Parathyroid adenoma (tissue), 2 donors: ENCODE measurements around the gene CAMKMT.

Experiments
- H2AFZ ChIP-seq: fragments of 300-600 bp; sonication (generic); one replicate; pipeline ENCODE4 v1.7.0; 2017; ENCODE audit warnings: antibody characterized with exemption, mild to moderate bottlenecking
- H3K27ac ChIP-seq: fragments of 300-600 bp; sonication (generic); one replicate; pipeline ENCODE4 v1.7.0; 2017
- H3K27me3 ChIP-seq: fragments of 300-600 bp; sonication (generic); one replicate; pipeline ENCODE4 v1.7.0; 2017; ENCODE audit warnings: low read length; ENCODE audit not compliant: control insufficient read depth, insufficient read depth
- H3K36me3 ChIP-seq: fragments of 300-600 bp; sonication (generic); one replicate; pipeline ENCODE4 v1.7.0; 2017; ENCODE audit warnings: low read length; ENCODE audit not compliant: control insufficient read depth, insufficient read depth
- H3K4me1 ChIP-seq: fragments of 300-600 bp; sonication (generic); one replicate; pipeline ENCODE4 v1.7.0; 2017; ENCODE audit warnings: control low read depth
- H3K4me2 ChIP-seq: fragments of 300-600 bp; sonication (generic); one replicate; pipeline ENCODE4 v1.7.0; 2017; ENCODE audit warnings: low read length
- H3K4me3 ChIP-seq: fragments of 300-600 bp; sonication (generic); one replicate; pipeline ENCODE4 v1.7.0; 2017; ENCODE audit warnings: low read depth, low read length
- H3K79me2 ChIP-seq: fragments of 300-600 bp; sonication (generic); one replicate; pipeline ENCODE4 v1.7.0; 2017; ENCODE audit warnings: control low read depth
- H3K9ac ChIP-seq: fragments of 300-600 bp; sonication (generic); one replicate; pipeline ENCODE4 v1.7.0; 2017; ENCODE audit warnings: mild to moderate bottlenecking
- H3K9me3 ChIP-seq: fragments of 300-600 bp; sonication (generic); one replicate; pipeline ENCODE4 v1.7.0; 2017; ENCODE audit warnings: low read length; ENCODE audit not compliant: control insufficient read depth
- CTCF ChIP-seq: fragments of 300-600 bp; sonication (generic); IDR thresholded peaks from one replicate; pipeline ENCODE4 v1.7.0; 2017; ENCODE audit warnings: antibody characterized with exemption, mild to moderate bottlenecking
- donor health status: primary hyperparathyroidism.

Gene CAMKMT

GRCh38 chr2:44546459-44547127, 184.8 kb downstream of the CAMKMT start:
- Histone ChIP-seq H2AFZ (no peak overlapping the region), H3K9ac (no peak overlapping the region), H3K36me3 (no peaks in the 10 kb centered on the region), H3K4me3 (no peak overlapping the region), H3K4me1 (peaks cover 9% of the 10 kb centered on the region), H3K4me2 (no peak overlapping the region), H3K27ac (no peak overlapping the region), H3K9me3 (no peaks in the 10 kb centered on the region), H3K27me3 (no peaks in the 10 kb centered on the region), H3K79me2 (no peaks in the 10 kb centered on the region)
- TF ChIP-seq CTCF, result no peak

GRCh38 chr2:44547718-44548117, 186.0 kb downstream of the CAMKMT start:
- no peaks in the 10 kb centered on the region for H3K79me2 ChIP-seq
- H3K4me2 ChIP-seq, result no peak overlapping the region
- no peak overlapping the region for H2AFZ ChIP-seq
- TF ChIP-seq CTCF, result no peak
- no peaks in the 10 kb centered on the region for H3K27me3 ChIP-seq
- H3K36me3 ChIP-seq, result no peaks in the 10 kb centered on the region
- no peak overlapping the region for H3K4me3 ChIP-seq
- H3K9ac ChIP-seq, result no peak overlapping the region
- H3K4me1 ChIP-seq, result peaks cover 9% of the 10 kb centered on the region
- no peak overlapping the region for H3K27ac ChIP-seq
- H3K9me3 ChIP-seq, result no peaks in the 10 kb centered on the region

GRCh38 chr2:44548221-44549098, 186.7 kb downstream of the CAMKMT start:
- Histone ChIP-seq H3K4me3 (no peak overlapping the region), H3K4me1 (peaks cover 9% of the 10 kb centered on the region), H3K36me3 (no peaks in the 10 kb centered on the region), H3K9ac (no peak overlapping the region), H3K79me2 (no peaks in the 10 kb centered on the region), H3K4me2 (no peak overlapping the region), H3K27ac (no peak overlapping the region), H3K9me3 (no peaks in the 10 kb centered on the region), H3K27me3 (no peaks in the 10 kb centered on the region), H2AFZ (peak overlapping the region; percentile 2)
- no peak for TF ChIP-seq CTCF

- H3K27me3 ChIP-seq, result no peaks in the 10 kb centered on the region
- H3K9me3 ChIP-seq, result no peaks in the 10 kb centered on the region
- peaks cover 9% of the 10 kb centered on the region for H3K4me1 ChIP-seq
- H3K9ac ChIP-seq, result no peak overlapping the region
- H3K4me3 ChIP-seq, result no peak overlapping the region
- no peaks in the 10 kb centered on the region for H3K79me2 ChIP-seq
- no peaks in the 10 kb centered on the region for H3K36me3 ChIP-seq
- TF ChIP-seq CTCF, result no peak
- H3K4me2 ChIP-seq, result no peak overlapping the region
- H3K27ac ChIP-seq, result no peak overlapping the region
- peak overlapping the region; percentile 2 for H2AFZ ChIP-seq
Measured at GRCh38 chr2:44549099-44549471, 187.3 kb downstream of the CAMKMT start.
